Endothelial cell of umbilical vein (primary cell): Measurements from ENCODE around the gene GABPB1. TPM values are rescaled to one million over a fixed set of nuclear protein-coding genes. Genes with fewer than 3 reads are reported as not detected.

Experiments used
- BruUV-seq: library from RNA; stranded (reverse); fragments of 400-500 nt; replicated peaks from 2 replicates; lab custom pipeline; 2021; lab: Mats Ljungman, UMichigan
- CTCF ChIA-PET: fragments of 300-600, 350-600 bp; sonication (Branson Sonifier 250); formaldehyde crosslinking; loops from one replicate; lab custom pipeline; 2021; ENCODE audit warnings: antibody characterized with exemption, inconsistent platforms; lab: Charles Lee
- POLR2A ChIA-PET: fragments of 300-600, 350-600 bp; sonication (Branson Sonifier 250); formaldehyde crosslinking; loops from one replicate; lab custom pipeline; 2021; ENCODE audit warnings: antibody characterized with exemption, inconsistent platforms; lab: Charles Lee
- DNase-seq: peaks from one replicate; pipeline ENCODE4 v3.0.0-alpha.2; 2011; ENCODE audit warnings: low read depth, low spot score
- FAIRE-seq: peaks from 2 replicates; lab custom pipeline; 2011; peaks lifted over from hg19 to GRCh38; lab: Jason Lieb, UNC
- H2AFZ ChIP-seq: 2 replicates; pipeline ENCODE4 v1.6.0; 2012; ENCODE audit warnings: low read depth, low read length, control low read depth, inconsistent platforms
- H3K27ac ChIP-seq: 2 replicates; pipeline ENCODE4 v1.5.1; 2011; ENCODE audit warnings: low read depth, mild to moderate bottlenecking, control low read depth, low read length, moderate library complexity; ENCODE audit not compliant: insufficient read depth
- H3K27me3 ChIP-seq, 2 experiments: 2 replicates each; pipeline versions ENCODE4 v1.6.0 to v1.6.1; 2011; ENCODE audit warnings: low read length in 2 of 2, mixed read lengths in 1 of 2; ENCODE audit not compliant: control insufficient read depth in 2 of 2, insufficient read depth in 2 of 2
- H3K36me3 ChIP-seq, 2 experiments: 2 replicates in 1 of 2; 3 replicates in 1 of 2; pipeline ENCODE4 v1.5.1; 2011; ENCODE audit warnings: low read length in 2 of 2, mild to moderate bottlenecking in 1 of 2, moderate library complexity in 1 of 2; ENCODE audit not compliant: control insufficient read depth in 2 of 2, insufficient read depth in 2 of 2; ENCODE audit errors: extremely low read depth in 1 of 2
- H3K4me1 ChIP-seq: 3 replicates; pipeline ENCODE4 v1.5.1; 2011; ENCODE audit warnings: mild to moderate bottlenecking, low read length; ENCODE audit not compliant: control insufficient read depth, insufficient read depth; ENCODE audit errors: extremely low read depth
- H3K4me2 ChIP-seq: 2 replicates; pipeline ENCODE4 v1.6.1; 2011; ENCODE audit warnings: low read length, control low read depth, mixed read lengths; ENCODE audit not compliant: insufficient read depth
- H3K4me3 ChIP-seq, 3 experiments: fragments of 200-600 bp in 1 of 3; sonication (generic), shearing (Covaris generic) in 1 of 3; replicated peaks in 1 of 3; 2 replicates each; pipeline ENCODE4 v1.5.1; 2011 to 2016; ENCODE audit warnings: control low read depth in 3 of 3, low read length in 3 of 3, mild to moderate bottlenecking in 2 of 3, inconsistent platforms in 1 of 3, low read depth in 1 of 3, moderate library complexity in 1 of 3; ENCODE audit not compliant: insufficient read depth in 1 of 3
- H3K79me2 ChIP-seq: 2 replicates; pipeline ENCODE4 v1.6.0; 2012; ENCODE audit warnings: low read length, inconsistent platforms; ENCODE audit not compliant: control insufficient read depth, insufficient read depth
- H3K9ac ChIP-seq: replicated peaks from 2 replicates; pipeline ENCODE3; 2011; ENCODE audit warnings: low read length, control low read depth; ENCODE audit not compliant: insufficient read depth; ENCODE audit errors: extremely low read depth
- H3K9me1 ChIP-seq: replicated peaks from 3 replicates; pipeline ENCODE4 v1.6.0; 2011; ENCODE audit warnings: mild to moderate bottlenecking, low read length; ENCODE audit not compliant: control insufficient read depth, insufficient read depth; ENCODE audit errors: extremely low read depth
- H3K9me3 ChIP-seq: replicated peaks from 2 replicates; pipeline ENCODE4 v1.5.1; 2012; ENCODE audit warnings: low read length, inconsistent platforms; ENCODE audit not compliant: control insufficient read depth, insufficient read depth
- H4K20me1 ChIP-seq: replicated peaks from 2 replicates; pipeline ENCODE3; 2011; ENCODE audit warnings: mild to moderate bottlenecking, low read length; ENCODE audit not compliant: control insufficient read depth, insufficient read depth; ENCODE audit errors: extremely low read depth
- EZH2 ChIP-seq: IDR thresholded peaks from 2 replicates; pipeline ENCODE4 v1.6.1; 2012; ENCODE audit warnings: borderline replicate concordance, low read depth, mild to moderate bottlenecking, moderate library complexity, low read length, inconsistent platforms; ENCODE audit not compliant: severe bottlenecking
- FOS ChIP-seq: IDR thresholded peaks from 2 replicates; pipeline ENCODE4 v1.6.1; 2011; ENCODE audit warnings: mild to moderate bottlenecking, low read length, moderate library complexity, borderline replicate concordance; ENCODE audit not compliant: insufficient read depth
- GATA2 ChIP-seq: IDR thresholded peaks from 2 replicates; pipeline ENCODE4 v1.7.0; 2011; ENCODE audit warnings: low read depth, mild to moderate bottlenecking, moderate library complexity, mixed read lengths, low read length; ENCODE audit not compliant: insufficient read length, insufficient read depth
- JUN ChIP-seq: IDR thresholded peaks from 2 replicates; pipeline ENCODE4 v1.6.1; 2011; ENCODE audit warnings: borderline replicate concordance, low read depth; ENCODE audit not compliant: insufficient read length, insufficient read depth
- MAX ChIP-seq: IDR thresholded peaks from 2 replicates; pipeline ENCODE4 v1.6.1; 2011; ENCODE audit not compliant: insufficient read depth, insufficient read length
- MYC ChIP-seq: IDR thresholded peaks from one replicate; pipeline ENCODE4 v1.6.1; 2011; ENCODE audit warnings: mild to moderate bottlenecking, low read depth, low read length
- POLR2A ChIP-seq: IDR thresholded peaks from 2 replicates; pipeline ENCODE4 v1.6.1; 2012; ENCODE audit warnings: low read depth, mild to moderate bottlenecking, control low read depth, low read length
- POLR2AphosphoS5 ChIP-seq: IDR thresholded peaks from 2 replicates; pipeline ENCODE4 v1.6.1; 2012; ENCODE audit warnings: low read depth, mild to moderate bottlenecking, control low read depth, low read length, moderate library complexity; ENCODE audit not compliant: insufficient read depth
- dilution Hi-C: fragments of 300-500 bp; cut with MboI; formaldehyde crosslinking; loops from one replicate; pipeline ENCODE4 v1.15.0; 2019; ENCODE audit warnings: low sequenced_read_pairs; ENCODE audit not compliant: extremely low pct_ligation_motif_present
- intact Hi-C: fragments of 100-400 bp; cut with micrococcal nuclease; formaldehyde crosslinking; loops from one replicate; pipeline ENCODE4 v1.10.0; 2022
- polyA plus RNA-seq, 4 experiments: library from polyadenylated mRNA; depleted of rRNA in 3 of 4; stranded (reverse) in 3 of 4; unstranded in 1 of 4; fragments of >200 nt; gene quantifications; 2 replicates each; pipeline versions ENCODE4 v1.2.1 to v1.2.3, GENCODE V29; 2011 to 2012; ENCODE audit warnings: missing spikeins in 1 of 4
- total RNA-seq: library from RNA; stranded (reverse); gene quantifications from 2 replicates; pipeline ENCODE4 v1.2.3, GENCODE V29; 2021
- TF ChIP-seq, protein P1 (sequence below), 2 donors: IDR thresholded peaks; 1 replicate in 1 of 2; 2 replicates in 1 of 2; pipeline ENCODE4 v1.5.1; 2011; ENCODE audit warnings: low read length in 2 of 2, mild to moderate bottlenecking in 2 of 2, moderate library complexity in 2 of 2, control low read depth in 1 of 2, inconsistent platforms in 1 of 2, low read depth in 1 of 2; ENCODE audit not compliant: insufficient read depth in 1 of 2; ENCODE audit errors: extremely low read depth in 1 of 2

Gene GABPB1
- total and polyA plus RNA-seq, 2 donors (not counting 3 experiments of a cell fraction or from before 2014, with no cell fraction given) = 42.3 to 59.7 TPM

- DNase-seq = no peak
- no peak overlapping the region for H2AFZ ChIP-seq
- H3K9me3 ChIP-seq = no peaks in the 10 kb centered on the region
- ChIA-PET POLR2A (interaction anchor here (0.6 kb wide), 1 partner anchor 19 kb away, joined by 4 read pairs; no protein-coding TSS in a partner anchor), CTCF (no interaction called here)
- BruUV-seq = no TSS peak
- intact Hi-C loops (no loop called here), dilution Hi-C loops (no loop called here)
- FAIRE-seq = no peak
- H4K20me1 ChIP-seq = no peaks in the 10 kb centered on the region
- H3K79me2 ChIP-seq = no peaks in the 10 kb centered on the region
- no peak overlapping the region for H3K9ac ChIP-seq
- H3K27me3 ChIP-seq = no peaks in the 10 kb centered on the region
- no peak overlapping the region for H3K27ac ChIP-seq
- H3K4me1 ChIP-seq = no peaks in the 10 kb centered on the region
- H3K9me1 ChIP-seq = no peaks in the 10 kb centered on the region
- no peak for TF ChIP-seq JUN
- TF ChIP-seq EZH2 = no peak
- TF ChIP-seq FOS = no peak
- no peak for TF ChIP-seq POLR2A
- no peak overlapping the region for H3K4me3 ChIP-seq
- H3K36me3 ChIP-seq = no peaks in the 10 kb centered on the region
- no peak overlapping the region for H3K4me2 ChIP-seq
Observed at GRCh38 chr15:50238255-50238654, 116.7 kb downstream of the GABPB1 start.

- dilution Hi-C loops = no loop called here
- Histone ChIP-seq H2AFZ (no peak overlapping the region), H3K9me3 (no peaks in the 10 kb centered on the region), H3K4me2 (no peak overlapping the region), H3K4me1 (no peaks in the 10 kb centered on the region), H3K36me3 (no peaks in the 10 kb centered on the region), H3K9ac (no peak overlapping the region), H3K9me1 (no peaks in the 10 kb centered on the region), H3K27ac (no peak overlapping the region), H3K27me3 (no peaks in the 10 kb centered on the region), H4K20me1 (no peaks in the 10 kb centered on the region), H3K79me2 (no peaks in the 10 kb centered on the region), H3K4me3 (no peak overlapping the region)
- POLR2A ChIA-PET = no interaction called here
- FAIRE-seq (no peak), DNase-seq (no peak)
- CTCF ChIA-PET = interaction anchor here (0.6 to 1.2 kb wide), 3 partner anchors 11 to 80 kb away, joined by 3 read pairs; no protein-coding TSS in a partner anchor
- no TSS peak for BruUV-seq
- no peak for TF ChIP-seq FOS
- TF ChIP-seq GATA2 = no peak
- no peak for TF ChIP-seq MAX
- no peak for TF ChIP-seq EZH2
- TF ChIP-seq POLR2AphosphoS5 = no peak
- no peak for TF ChIP-seq POLR2A
- no peak for TF ChIP-seq JUN
- TF ChIP-seq, protein P1, sequence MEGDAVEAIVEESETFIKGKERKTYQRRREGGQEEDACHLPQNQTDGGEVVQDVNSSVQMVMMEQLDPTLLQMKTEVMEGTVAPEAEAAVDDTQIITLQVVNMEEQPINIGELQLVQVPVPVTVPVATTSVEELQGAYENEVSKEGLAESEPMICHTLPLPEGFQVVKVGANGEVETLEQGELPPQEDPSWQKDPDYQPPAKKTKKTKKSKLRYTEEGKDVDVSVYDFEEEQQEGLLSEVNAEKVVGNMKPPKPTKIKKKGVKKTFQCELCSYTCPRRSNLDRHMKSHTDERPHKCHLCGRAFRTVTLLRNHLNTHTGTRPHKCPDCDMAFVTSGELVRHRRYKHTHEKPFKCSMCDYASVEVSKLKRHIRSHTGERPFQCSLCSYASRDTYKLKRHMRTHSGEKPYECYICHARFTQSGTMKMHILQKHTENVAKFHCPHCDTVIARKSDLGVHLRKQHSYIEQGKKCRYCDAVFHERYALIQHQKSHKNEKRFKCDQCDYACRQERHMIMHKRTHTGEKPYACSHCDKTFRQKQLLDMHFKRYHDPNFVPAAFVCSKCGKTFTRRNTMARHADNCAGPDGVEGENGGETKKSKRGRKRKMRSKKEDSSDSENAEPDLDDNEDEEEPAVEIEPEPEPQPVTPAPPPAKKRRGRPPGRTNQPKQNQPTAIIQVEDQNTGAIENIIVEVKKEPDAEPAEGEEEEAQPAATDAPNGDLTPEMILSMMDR (IDR thresholded peaks at IDR 0.05; ENCODE audit: extremely low read depth in 1 of 2, insufficient read depth in 1 of 2, low read depth in 1 of 2, low read length in 2 of 2) = no peak
- no peak for TF ChIP-seq MYC
- intact Hi-C loops = no loop called here
Observed at GRCh38 chr15:50236433-50236832, 118.6 kb downstream of the GABPB1 start.
